Loucy (cell line): ENCODE data around the gene SSBP3.

Experiments
- EZH2phosphoT487 ChIP-seq: fragments of 200-600 bp; IDR thresholded peaks from 2 replicates; pipeline ENCODE4 v1.6.1; 2018; ENCODE audit warnings: antibody characterized with exemption, mild to moderate bottlenecking, moderate library complexity, borderline replicate concordance
- TF ChIP-seq, protein P1 (sequence below): fragments of 200-600 bp; sonication (generic); conservative IDR thresholded peaks from 2 replicates; pipeline ENCODE4 v1.5.1; 2014; ENCODE audit warnings: mild to moderate bottlenecking, antibody characterized with exemption, low read length

GRCh38 chr1:54340434-54340833, 65.8 kb downstream of the SSBP3 start:
- TF ChIP-seq, protein P1, sequence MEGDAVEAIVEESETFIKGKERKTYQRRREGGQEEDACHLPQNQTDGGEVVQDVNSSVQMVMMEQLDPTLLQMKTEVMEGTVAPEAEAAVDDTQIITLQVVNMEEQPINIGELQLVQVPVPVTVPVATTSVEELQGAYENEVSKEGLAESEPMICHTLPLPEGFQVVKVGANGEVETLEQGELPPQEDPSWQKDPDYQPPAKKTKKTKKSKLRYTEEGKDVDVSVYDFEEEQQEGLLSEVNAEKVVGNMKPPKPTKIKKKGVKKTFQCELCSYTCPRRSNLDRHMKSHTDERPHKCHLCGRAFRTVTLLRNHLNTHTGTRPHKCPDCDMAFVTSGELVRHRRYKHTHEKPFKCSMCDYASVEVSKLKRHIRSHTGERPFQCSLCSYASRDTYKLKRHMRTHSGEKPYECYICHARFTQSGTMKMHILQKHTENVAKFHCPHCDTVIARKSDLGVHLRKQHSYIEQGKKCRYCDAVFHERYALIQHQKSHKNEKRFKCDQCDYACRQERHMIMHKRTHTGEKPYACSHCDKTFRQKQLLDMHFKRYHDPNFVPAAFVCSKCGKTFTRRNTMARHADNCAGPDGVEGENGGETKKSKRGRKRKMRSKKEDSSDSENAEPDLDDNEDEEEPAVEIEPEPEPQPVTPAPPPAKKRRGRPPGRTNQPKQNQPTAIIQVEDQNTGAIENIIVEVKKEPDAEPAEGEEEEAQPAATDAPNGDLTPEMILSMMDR: no peak
- TF ChIP-seq EZH2phosphoT487: no peak
